Adipocyte (in vitro differentiated cells): ENCODE measurements around the gene MDH2.
"Not testable (repeated sequence)": the region's sequence is repeated elsewhere in the genome, so short reads cannot be mapped to it uniquely, and the experiment has no call there.

Experiments used
- DNase-seq: peaks from one replicate; pipeline ENCODE4 v3.0.0-alpha.2; 2015; ENCODE audit warnings: low read depth
- H3K27me3 ChIP-seq: replicated peaks from 2 replicates; pipeline ENCODE4 v1.7.0; 2013; ENCODE audit warnings: mild to moderate bottlenecking, low read length, moderate library complexity; ENCODE audit not compliant: control insufficient read depth, insufficient read depth
- H3K36me3 ChIP-seq: 2 replicates; pipeline ENCODE4 v1.7.0; 2013; ENCODE audit warnings: low read length, mild to moderate bottlenecking, moderate library complexity; ENCODE audit not compliant: control insufficient read depth, insufficient read depth, severe bottlenecking
- H3K4me1 ChIP-seq: 2 replicates; pipeline ENCODE4 v1.7.0; 2013; ENCODE audit warnings: mild to moderate bottlenecking, low read length, moderate library complexity; ENCODE audit not compliant: control insufficient read depth, insufficient read depth
- H3K4me3 ChIP-seq: 2 replicates; pipeline ENCODE4 v1.7.0; 2013; ENCODE audit warnings: mild to moderate bottlenecking, low read length, moderate library complexity
- H3K9ac ChIP-seq: 2 replicates; pipeline ENCODE4 v1.7.0; 2013; ENCODE audit warnings: mild to moderate bottlenecking, low read length, moderate library complexity
- H3K9me3 ChIP-seq: 2 replicates; pipeline ENCODE4 v1.7.0; 2013; ENCODE audit warnings: mild to moderate bottlenecking, low read length, moderate library complexity; ENCODE audit not compliant: control insufficient read depth

Gene MDH2

DNA sequence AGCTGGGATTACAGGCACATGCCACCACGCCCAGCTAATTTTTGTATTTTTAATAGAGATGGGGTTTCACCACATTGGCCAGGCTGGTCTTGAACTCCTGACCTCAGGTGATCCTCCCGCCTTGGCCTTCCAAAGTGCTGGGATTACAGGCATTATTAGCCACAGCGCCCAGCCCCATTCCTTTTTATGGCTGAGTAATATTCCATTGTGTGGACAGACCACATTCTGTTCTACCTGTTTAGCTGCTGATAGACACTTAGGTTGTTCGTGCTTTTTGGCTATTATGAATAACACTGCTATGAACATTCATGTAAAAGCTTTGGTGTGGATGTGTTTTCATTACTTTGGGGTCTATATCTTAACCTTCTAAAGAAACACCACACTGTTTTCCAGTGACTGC, 29.4 kb upstream of the MDH2 start:
- not testable (repeated sequence) for H3K9me3 ChIP-seq, H3K27me3 ChIP-seq, DNase-seq, H3K4me3 ChIP-seq, H3K9ac ChIP-seq, H3K4me1 ChIP-seq
- H3K36me3 ChIP-seq: peaks cover 24% of the 10 kb centered on the region

DNA sequence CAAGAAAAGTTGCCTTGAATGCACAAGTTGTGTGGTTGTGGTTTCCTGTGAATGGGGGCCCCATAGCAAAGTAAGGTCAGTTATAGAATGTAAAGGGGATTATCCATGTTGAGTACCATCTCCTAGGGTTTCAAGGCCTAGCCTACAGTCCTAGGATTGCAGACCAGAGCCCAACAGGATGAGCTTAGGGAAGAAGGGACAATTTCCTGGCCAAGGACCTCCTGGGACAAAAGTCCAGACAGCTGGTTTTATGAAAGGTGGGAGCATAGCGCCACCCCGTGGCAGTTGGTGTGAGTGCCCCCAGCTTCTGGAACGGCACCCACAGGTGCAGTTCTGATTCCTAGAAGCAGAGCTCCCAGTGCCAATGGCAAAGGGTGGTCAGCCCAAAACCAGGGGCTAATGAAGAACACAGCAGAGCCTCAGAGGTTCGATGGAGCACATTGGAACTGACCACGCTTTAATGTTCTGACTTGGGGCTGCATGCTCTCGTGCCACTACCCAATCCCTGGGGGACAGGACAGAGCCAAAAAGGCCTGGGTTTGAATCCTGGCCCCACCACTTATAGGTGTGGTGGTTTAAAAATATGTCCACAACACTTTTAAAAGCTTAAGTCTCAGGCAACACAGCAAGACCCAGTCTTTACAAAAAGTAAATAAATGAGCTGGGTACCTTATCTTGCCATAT, 27.7 kb upstream of the MDH2 start:
- Histone ChIP-seq H3K4me3 (no peak overlapping the region), H3K4me1 (no peaks in the 10 kb centered on the region), H3K9me3 (no peaks in the 10 kb centered on the region), H3K27me3 (no peaks in the 10 kb centered on the region), H3K36me3 (peaks cover 24% of the 10 kb centered on the region), H3K9ac (no peak overlapping the region)
- peak; percentile 80 for DNase-seq

DNA sequence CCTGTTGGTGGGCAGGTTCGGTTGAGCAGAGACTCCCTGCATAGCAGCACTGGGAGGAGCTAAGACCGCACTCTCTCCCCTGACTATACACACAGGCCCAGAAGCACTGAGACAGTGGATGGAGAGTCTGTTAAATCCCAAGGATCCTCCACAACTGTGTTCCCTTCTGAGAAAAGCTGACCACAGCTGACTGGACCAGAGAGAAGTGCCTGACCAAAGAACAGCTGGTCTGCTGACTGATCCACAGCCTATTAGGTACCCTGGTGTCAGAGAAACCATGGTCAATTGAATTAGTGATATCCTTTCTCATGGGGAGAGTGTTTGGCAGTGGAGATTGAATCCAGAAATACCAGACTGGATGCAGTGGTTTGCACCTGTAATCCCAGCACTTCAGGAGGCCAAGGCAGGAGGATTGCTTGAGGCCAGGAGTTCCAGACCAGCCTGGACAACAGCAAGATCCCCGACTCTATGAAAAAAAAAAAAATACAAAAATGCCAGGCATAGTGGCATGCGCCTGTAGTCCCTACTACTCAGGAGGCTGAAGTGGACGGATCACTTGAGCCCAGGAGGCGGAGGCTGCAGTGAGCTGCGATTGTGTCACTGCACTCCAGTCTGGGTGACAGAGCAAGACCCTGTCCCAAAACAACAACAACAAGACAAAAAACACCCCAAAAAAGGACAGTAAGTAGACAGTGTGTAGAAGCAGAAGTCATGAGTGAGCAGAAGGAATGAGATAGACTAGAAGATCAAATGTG, 25.7 kb upstream of the MDH2 start:
- H3K9ac ChIP-seq: no peak overlapping the region
- H3K4me1 ChIP-seq: no peaks in the 10 kb centered on the region
- H3K4me3 ChIP-seq: no peak overlapping the region
- DNase-seq: no peak
- H3K27me3 ChIP-seq: no peaks in the 10 kb centered on the region
- H3K9me3 ChIP-seq: no peaks in the 10 kb centered on the region
- peaks cover 23% of the 10 kb centered on the region for H3K36me3 ChIP-seq

DNA sequence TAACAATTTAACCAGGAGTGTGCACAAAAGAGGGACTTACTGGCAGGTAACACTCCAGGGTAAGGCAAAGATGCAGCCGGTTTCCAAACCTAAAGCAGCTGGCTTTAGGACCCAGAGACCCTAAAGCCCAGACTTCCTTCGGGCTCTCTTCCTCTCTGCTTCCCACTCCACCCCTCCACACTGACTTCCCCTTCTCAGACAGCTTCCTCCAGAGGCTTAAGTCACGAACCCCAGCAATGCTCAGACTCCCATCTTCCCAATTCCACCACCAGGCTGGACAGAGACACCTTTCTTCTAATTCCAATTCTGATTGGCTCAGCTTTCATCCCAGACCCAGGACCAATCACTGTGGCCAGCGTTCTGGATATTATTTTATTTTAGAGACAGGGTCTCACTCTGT, 24.9 kb upstream of the MDH2 start:
- no peaks in the 10 kb centered on the region for H3K27me3 ChIP-seq
- no peak for DNase-seq
- peaks cover 23% of the 10 kb centered on the region for H3K36me3 ChIP-seq
- no peak overlapping the region for H3K4me3 ChIP-seq
- H3K9ac ChIP-seq: no peak overlapping the region
- no peaks in the 10 kb centered on the region for H3K4me1 ChIP-seq
- no peaks in the 10 kb centered on the region for H3K9me3 ChIP-seq

DNA sequence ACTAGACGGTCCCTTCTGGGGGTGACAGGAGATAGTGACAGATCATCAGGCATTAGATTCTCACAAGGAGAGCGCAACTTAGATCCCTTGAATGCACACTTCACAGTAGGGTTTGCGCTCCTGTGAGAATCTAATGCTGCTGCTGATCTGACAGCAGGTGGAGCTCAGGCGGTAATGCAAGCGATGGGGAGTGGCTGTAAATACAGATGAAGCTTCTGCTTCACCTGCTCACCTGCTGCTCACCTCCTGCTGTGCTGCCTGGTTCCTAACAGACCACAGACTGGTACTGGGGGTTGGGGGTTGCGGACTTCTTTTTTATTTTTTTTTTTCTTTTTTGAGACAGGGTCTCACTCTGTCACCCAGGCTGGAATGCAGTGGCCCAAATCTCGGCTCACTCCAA, 18.2 kb upstream of the MDH2 start:
- H3K4me3 ChIP-seq, H3K4me1 ChIP-seq, DNase-seq, H3K9ac ChIP-seq, H3K9me3 ChIP-seq, H3K27me3 ChIP-seq: not testable (repeated sequence)
- peaks cover 10% of the 10 kb centered on the region for H3K36me3 ChIP-seq

DNA sequence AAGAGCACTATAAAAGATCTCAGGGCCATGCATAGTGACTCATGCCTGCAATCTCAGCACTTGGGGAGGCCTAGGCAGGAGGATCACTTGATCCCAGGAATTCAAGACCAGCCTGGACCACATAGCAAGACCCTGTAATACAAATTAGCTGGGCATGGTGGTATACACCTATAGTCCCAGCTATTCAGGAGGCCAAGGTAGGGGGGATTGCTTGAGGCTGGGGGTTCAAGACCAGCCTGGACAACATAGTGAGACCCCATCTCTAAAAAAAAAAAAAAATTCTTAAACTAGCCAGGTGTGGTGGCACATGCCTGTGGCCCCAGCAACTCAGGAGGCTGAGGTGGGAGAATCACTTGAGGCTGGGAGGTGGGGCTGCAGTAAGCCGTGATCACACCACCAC, 15.9 kb upstream of the MDH2 start:
- peaks cover under 1% of the 10 kb centered on the region for H3K4me1 ChIP-seq
- no peak for DNase-seq
- no peaks in the 10 kb centered on the region for H3K27me3 ChIP-seq
- no peaks in the 10 kb centered on the region for H3K9me3 ChIP-seq
- H3K4me3 ChIP-seq: no peak overlapping the region
- peaks cover 6% of the 10 kb centered on the region for H3K36me3 ChIP-seq
- H3K9ac ChIP-seq: no peak overlapping the region

DNA sequence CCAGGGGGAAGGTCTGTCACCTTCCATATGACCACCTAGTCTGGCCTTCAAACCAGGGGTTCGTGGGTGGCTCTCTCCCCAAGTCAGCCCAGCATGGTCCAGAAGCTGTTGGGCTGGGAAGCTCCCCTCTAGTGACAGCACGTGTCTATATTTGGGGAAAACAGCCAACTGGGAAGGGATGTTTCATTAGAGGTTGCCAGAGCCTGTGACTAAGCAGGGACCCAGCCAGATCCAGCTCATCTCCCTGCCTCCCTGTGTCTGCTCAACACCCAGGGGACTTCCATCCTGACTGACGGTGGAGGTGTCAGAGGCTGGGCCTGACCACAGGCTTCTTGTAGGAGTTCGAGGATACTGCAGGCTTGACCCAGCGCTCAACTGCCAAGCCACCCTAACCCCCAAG, 10.6 kb upstream of the MDH2 start:
- Histone ChIP-seq H3K36me3 (peaks cover 3% of the 10 kb centered on the region), H3K9me3 (no peaks in the 10 kb centered on the region), H3K9ac (no peak overlapping the region), H3K4me3 (no peak overlapping the region), H3K4me1 (peaks cover 9% of the 10 kb centered on the region), H3K27me3 (no peaks in the 10 kb centered on the region)
- no peak for DNase-seq

DNA sequence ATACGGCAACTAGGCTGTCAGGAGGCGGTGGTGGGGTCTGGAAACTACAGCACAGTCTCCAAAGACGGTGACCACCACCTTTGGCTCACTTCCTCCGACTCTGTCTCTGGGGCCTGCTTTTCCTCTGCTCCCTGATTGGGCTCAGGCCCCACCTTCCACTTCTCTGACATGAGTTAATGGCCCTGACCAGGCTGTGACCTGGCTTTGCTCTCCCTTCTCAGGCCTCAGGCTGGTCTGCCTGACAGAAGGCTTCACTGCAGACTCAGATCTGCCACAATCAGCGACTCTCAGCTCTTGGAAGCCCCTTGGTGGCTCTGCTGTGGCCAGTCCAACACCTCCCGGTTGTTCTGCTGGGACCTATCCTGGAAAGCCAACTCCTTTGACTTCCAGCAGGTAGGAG, 7.8 kb upstream of the MDH2 start:
- no peak for DNase-seq

DNA sequence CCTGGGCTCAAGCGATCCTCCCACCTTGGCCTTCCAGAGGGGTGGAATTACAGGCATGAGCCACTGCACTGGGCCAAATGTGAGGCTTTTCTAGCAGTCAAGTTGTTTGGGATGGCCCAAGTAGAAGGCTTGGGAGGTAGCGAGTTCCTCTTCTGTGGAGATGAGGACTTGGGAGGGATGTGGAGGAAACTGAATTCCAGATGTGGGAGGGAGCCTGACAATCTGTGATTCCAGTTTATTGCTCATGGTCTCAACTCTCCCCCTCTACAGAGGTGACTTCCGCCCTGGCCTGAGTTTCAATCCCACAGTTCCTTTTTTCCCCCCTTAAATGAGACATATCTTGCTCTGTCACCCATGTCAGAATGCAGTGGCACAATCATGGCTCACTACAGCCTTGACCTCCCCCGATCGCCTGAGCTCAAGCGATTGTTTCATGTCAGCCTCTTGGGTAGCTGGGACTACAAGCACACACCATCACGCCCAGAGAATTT, 3.5 kb upstream of the MDH2 start:
- H3K9ac ChIP-seq: no peak overlapping the region
- no peak for DNase-seq
- H3K27me3 ChIP-seq: no peaks in the 10 kb centered on the region
- H3K36me3 ChIP-seq: peaks cover 3% of the 10 kb centered on the region
- H3K9me3 ChIP-seq: no peaks in the 10 kb centered on the region
- H3K4me3 ChIP-seq: no peak overlapping the region
- H3K4me1 ChIP-seq: peaks cover 7% of the 10 kb centered on the region

More for the DNA sequence above, 7.8 kb upstream of the MDH2 start:
- Histone ChIP-seq H3K27me3 (no peaks in the 10 kb centered on the region), H3K36me3 (peaks cover 3% of the 10 kb centered on the region), H3K9ac (no peak overlapping the region), H3K9me3 (no peaks in the 10 kb centered on the region), H3K4me1 (peaks cover 9% of the 10 kb centered on the region), H3K4me3 (no peak overlapping the region)

DNA sequence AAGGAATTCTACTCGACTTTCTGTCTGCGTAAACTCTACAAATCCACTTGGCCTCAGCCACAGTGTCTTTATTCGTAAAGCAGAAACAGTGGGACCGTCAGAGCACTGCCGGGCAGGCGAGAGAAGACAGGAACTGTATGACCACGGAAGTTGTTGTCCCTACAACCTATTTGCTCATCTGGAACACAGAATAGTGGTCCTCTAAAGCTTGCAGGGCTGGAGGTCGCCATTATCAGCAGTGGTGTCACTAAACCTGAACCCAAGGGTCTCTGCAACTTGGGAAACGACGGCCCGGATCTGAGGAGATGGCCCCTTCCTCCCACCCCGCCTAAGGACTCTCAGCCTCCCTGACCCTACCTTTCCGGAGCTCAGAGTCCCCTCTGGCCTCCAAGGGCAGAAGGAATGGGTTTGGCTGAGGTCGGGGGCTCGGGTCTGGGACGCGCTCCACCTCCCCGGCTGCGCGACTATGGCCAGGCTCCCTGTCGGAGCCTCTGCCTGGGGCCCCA, 548 bp upstream of the MDH2 start:
- Histone ChIP-seq H3K9ac (peak overlapping the region; percentile 96), H3K36me3 (no peaks in the 10 kb centered on the region), H3K4me1 (peaks cover 8% of the 10 kb centered on the region), H3K4me3 (peak overlapping the region; percentile 99), H3K27me3 (no peaks in the 10 kb centered on the region), H3K9me3 (no peaks in the 10 kb centered on the region)
- peak; percentile 42 for DNase-seq

DNA sequence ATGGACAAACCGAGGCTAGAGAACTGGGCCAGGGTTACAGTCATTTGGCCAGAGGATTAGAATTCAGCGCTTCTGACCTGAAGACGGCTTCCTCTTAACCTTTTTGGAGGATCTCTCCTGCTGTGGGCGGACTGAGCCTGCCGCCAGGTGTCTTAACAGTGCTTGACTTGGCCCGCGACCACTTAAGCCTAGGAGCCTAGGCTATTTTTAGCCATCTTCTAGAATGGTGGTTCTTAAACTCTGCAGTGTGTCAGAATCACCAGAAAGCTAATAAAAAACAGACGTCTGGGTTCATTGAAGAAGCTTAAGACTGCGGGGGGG, 722 bp downstream of the MDH2 start:
- Histone ChIP-seq H3K4me3 (peak overlapping the region; percentile 99), H3K9me3 (no peaks in the 10 kb centered on the region), H3K27me3 (no peaks in the 10 kb centered on the region), H3K36me3 (peaks cover 4% of the 10 kb centered on the region), H3K4me1 (peaks cover 8% of the 10 kb centered on the region), H3K9ac (peak overlapping the region; percentile 96)
- DNase-seq: no peak
